Liver (tissue), 9 donors: Measurements from ENCODE around the gene NISCH. TPM values are rescaled to one million over a fixed set of nuclear protein-coding genes. Genes with fewer than 3 reads are reported as not detected.

ENCODE experiments used
- DNase-seq: peaks from one replicate; pipeline ENCODE4 v3.0.0-alpha.2; 2017; ENCODE audit warnings: low spot score
- H3K27ac ChIP-seq, 2 donors: one replicate each; pipeline ENCODE4 v1.7.0; 2013; ENCODE audit warnings: inconsistent platforms in 2 of 2, low read length in 2 of 2, control low read depth in 1 of 2, low read depth in 1 of 2, mild to moderate bottlenecking in 1 of 2
- H3K27me3 ChIP-seq, 4 donors: one replicate each; pipeline versions ENCODE4 v1.6.1 to v1.7.0; 2013; ENCODE audit warnings: low read length in 3 of 4, inconsistent platforms in 1 of 4, mild to moderate bottlenecking in 1 of 4, moderate library complexity in 1 of 4; ENCODE audit not compliant: control insufficient read depth in 4 of 4, insufficient read depth in 4 of 4
- H3K36me3 ChIP-seq, 4 donors: one replicate each; pipeline versions ENCODE4 v1.6.1 to v1.7.0; 2013; ENCODE audit warnings: low read length in 3 of 4, mild to moderate bottlenecking in 3 of 4, low read depth in 1 of 4, moderate library complexity in 1 of 4; ENCODE audit not compliant: control insufficient read depth in 4 of 4, insufficient read depth in 3 of 4
- H3K4me1 ChIP-seq, 4 donors: one replicate each; pipeline versions ENCODE4 v1.6.1 to v1.7.0; 2013; ENCODE audit warnings: low read length in 3 of 4, mild to moderate bottlenecking in 3 of 4, moderate library complexity in 1 of 4; ENCODE audit not compliant: control insufficient read depth in 4 of 4, insufficient read depth in 4 of 4
- H3K4me3 ChIP-seq, 3 donors: one replicate each; pipeline versions ENCODE4 v1.6.1 to v1.7.0; 2013; ENCODE audit warnings: low read length in 3 of 3, control low read depth in 1 of 3, low read depth in 1 of 3, mild to moderate bottlenecking in 1 of 3
- H3K9ac ChIP-seq, 2 donors: one replicate each; pipeline ENCODE4 v1.7.0; 2013; ENCODE audit warnings: low read length in 2 of 2, mild to moderate bottlenecking in 2 of 2, moderate library complexity in 2 of 2, control low read depth in 1 of 2, low read depth in 1 of 2
- H3K9me3 ChIP-seq, 4 donors: one replicate each; pipeline versions ENCODE4 v1.6.1 to v1.7.0; 2013; ENCODE audit warnings: low read length in 3 of 4; ENCODE audit not compliant: control insufficient read depth in 4 of 4
- EGR1 ChIP-seq, 2 donors: IDR thresholded peaks; 2 replicates each; pipeline ENCODE4 v1.6.1; 2016 to 2018; ENCODE audit warnings: antibody characterized with exemption in 2 of 2, low read depth in 2 of 2
- GABPA ChIP-seq, 2 donors: IDR thresholded peaks in 1 of 2; conservative IDR thresholded peaks in 1 of 2; 2 replicates each; pipeline ENCODE4 v1.6.1; 2016; ENCODE audit warnings: antibody characterized with exemption in 2 of 2, mild to moderate bottlenecking in 1 of 2, moderate library complexity in 1 of 2
- HNF4G ChIP-seq: IDR thresholded peaks from 2 replicates; pipeline ENCODE4 v1.6.1; 2016; ENCODE audit warnings: antibody characterized with exemption
- JUND ChIP-seq, 2 donors: IDR thresholded peaks; 2 replicates each; pipeline ENCODE4 v1.6.1; 2016; ENCODE audit warnings: antibody characterized with exemption in 2 of 2
- RAD21 ChIP-seq, 2 donors: IDR thresholded peaks; 2 replicates each; pipeline ENCODE4 v1.6.1; 2016; ENCODE audit warnings: antibody characterized with exemption in 2 of 2, mild to moderate bottlenecking in 2 of 2
- WGBS: extraction: QIAGEN DNeasy Blood & Tissue Kit; methylation state at CpG from one replicate; pipeline ENCODE4 v1.1.7; 2013; 5-methylcytosine and 5-hydroxymethylcytosine counted together
- polyA plus RNA-seq, 2 donors: library from polyadenylated mRNA; stranded (reverse) in 1 of 2; unstranded in 1 of 2; fragments of 200-250 nt in 1 of 2; fragments of >200 nt in 1 of 2; fragmentation: Nextera tagmentation in 1 of 2; extraction: Ambion mirVana in 1 of 2; gene quantifications; one replicate each; pipeline versions ENCODE4 v1.2.1 to v1.2.3, GENCODE V29; 2013 to 2015
- total RNA-seq, 2 donors: library from RNA; depleted of rRNA; stranded (reverse); fragments of >200 nt; gene quantifications; one replicate each; pipeline ENCODE4 v1.2.3, GENCODE V29; 2014
- TF ChIP-seq, protein P1 (sequence below): IDR thresholded peaks from 2 replicates; pipeline ENCODE4 v1.6.1; 2016; ENCODE audit warnings: antibody characterized with exemption, mild to moderate bottlenecking
- TF ChIP-seq, protein P2 (sequence below): IDR thresholded peaks from 2 replicates; pipeline ENCODE4 v1.6.1; 2016; ENCODE audit warnings: antibody characterized with exemption
- TF ChIP-seq, protein P3 (sequence below): IDR thresholded peaks from 2 replicates; pipeline ENCODE4 v1.6.1; 2016; ENCODE audit warnings: antibody characterized with exemption
- TF ChIP-seq, protein P4 (sequence below): IDR thresholded peaks from 2 replicates; pipeline ENCODE4 v1.6.1; 2016; ENCODE audit warnings: antibody characterized with exemption
- TF ChIP-seq, protein P5 (sequence below): fragments of 150-350 bp; IDR thresholded peaks from 2 replicates; pipeline ENCODE4 v1.5.1; 2017; ENCODE audit warnings: improper control_type of control experiment, low read depth, low read length; ENCODE audit not compliant: missing input control
- donor health status: healthy.
- donor health status: healthy.
- donor health status: healthy.
- donor health status: healthy.
- donor health status: healthy.

Gene NISCH
- total and polyA plus RNA-seq, 4 donors, result 10.8 to 39.8 (median 17.6) TPM

DNA sequence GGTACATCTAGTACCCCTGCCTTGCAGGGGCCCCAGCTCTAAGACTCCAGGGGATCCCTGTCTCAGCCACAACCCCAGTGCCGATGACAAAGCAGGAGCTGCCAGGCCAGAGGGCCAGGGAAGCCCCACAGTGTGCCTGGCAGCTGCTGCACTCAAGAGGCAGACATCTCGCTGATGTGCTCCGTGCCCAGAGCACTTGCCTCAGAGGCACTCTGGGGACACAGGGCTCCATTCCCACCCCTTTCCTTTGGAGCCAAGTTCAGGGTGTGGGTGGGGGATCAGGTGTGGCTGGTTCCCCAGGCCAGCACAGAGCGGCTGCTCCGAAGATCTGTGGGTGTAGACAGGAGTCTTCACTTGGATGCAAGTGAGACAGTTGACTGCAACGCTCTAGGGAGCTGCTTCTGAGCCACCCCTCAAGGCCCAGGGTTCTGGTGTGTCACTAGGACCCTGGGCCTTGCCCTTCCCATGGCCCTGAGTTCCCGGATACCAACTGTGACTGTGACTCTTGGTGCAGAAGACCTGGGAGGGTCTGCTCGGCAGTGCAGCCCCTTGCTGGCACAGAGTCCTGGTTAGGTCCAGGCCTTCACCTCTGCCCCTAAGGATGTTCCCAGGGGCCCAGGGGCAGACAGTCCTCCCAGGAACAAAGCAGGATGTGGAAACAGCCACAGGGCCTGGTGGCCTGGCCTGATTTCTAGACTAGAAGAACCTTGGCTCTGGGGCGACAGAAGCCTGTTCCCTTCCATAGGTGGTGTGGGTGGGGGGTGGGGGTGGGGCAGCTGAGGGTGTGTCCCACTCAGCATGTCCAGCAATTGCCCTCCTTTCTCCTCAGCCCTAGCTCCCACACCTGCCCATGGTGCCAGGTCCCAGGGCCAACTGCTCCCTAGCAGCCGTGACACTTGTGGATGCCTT lies 75.8 kb downstream of the NISCH start (continued):
- no peak for TF ChIP-seq EGR1 (IDR thresholded peaks at IDR 0.05; ENCODE audit: low read depth in 2 of 2)
- no peak for TF ChIP-seq GABPA (IDR thresholded peaks at IDR 0.05 in 1 of 2, conservative IDR thresholded peaks at IDR 0.05 in 1 of 2)
- TF ChIP-seq HNF4G, result no peak
- TF ChIP-seq, protein P1, sequence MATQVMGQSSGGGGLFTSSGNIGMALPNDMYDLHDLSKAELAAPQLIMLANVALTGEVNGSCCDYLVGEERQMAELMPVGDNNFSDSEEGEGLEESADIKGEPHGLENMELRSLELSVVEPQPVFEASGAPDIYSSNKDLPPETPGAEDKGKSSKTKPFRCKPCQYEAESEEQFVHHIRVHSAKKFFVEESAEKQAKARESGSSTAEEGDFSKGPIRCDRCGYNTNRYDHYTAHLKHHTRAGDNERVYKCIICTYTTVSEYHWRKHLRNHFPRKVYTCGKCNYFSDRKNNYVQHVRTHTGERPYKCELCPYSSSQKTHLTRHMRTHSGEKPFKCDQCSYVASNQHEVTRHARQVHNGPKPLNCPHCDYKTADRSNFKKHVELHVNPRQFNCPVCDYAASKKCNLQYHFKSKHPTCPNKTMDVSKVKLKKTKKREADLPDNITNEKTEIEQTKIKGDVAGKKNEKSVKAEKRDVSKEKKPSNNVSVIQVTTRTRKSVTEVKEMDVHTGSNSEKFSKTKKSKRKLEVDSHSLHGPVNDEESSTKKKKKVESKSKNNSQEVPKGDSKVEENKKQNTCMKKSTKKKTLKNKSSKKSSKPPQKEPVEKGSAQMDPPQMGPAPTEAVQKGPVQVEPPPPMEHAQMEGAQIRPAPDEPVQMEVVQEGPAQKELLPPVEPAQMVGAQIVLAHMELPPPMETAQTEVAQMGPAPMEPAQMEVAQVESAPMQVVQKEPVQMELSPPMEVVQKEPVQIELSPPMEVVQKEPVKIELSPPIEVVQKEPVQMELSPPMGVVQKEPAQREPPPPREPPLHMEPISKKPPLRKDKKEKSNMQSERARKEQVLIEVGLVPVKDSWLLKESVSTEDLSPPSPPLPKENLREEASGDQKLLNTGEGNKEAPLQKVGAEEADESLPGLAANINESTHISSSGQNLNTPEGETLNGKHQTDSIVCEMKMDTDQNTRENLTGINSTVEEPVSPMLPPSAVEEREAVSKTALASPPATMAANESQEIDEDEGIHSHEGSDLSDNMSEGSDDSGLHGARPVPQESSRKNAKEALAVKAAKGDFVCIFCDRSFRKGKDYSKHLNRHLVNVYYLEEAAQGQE, result no peak
- TF ChIP-seq, protein P2, sequence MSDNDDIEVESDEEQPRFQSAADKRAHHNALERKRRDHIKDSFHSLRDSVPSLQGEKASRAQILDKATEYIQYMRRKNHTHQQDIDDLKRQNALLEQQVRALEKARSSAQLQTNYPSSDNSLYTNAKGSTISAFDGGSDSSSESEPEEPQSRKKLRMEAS, result no peak
- TF ChIP-seq RAD21 (IDR thresholded peaks at IDR 0.05), result no peak

DNA sequence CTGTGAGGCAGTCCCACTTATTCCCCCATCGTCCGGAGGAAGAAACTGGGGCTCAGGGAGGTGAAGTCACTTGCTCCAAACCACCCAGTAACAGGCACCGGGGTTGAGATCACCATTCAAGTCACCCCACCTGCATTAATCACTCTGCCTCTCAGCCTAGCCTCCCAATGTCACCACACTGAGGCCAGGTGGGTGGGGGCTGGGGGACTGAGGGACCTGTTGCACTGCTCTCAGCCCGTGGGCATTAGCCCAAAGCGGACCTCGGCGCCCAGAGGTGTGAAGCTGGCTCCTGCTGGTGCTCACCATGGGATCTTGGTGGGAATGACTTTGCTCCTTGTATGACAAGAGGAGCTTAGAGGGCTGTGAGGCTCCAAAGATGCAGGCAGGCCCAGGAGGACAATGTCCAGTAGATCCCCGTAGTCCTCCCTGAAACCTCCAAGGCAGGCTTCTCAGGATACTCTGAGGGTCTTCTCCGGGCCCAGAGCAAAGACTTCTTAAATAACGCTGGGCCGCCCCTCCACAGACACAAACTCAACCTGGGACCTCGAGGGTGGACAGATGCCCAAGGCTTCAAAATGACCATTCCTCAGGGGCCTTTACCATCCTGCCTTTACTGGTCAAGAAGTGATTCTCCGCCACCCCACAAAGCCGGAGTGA lies 76.6 kb downstream of the NISCH start:
- no peaks in the 10 kb centered on the region for H3K27me3 ChIP-seq
- H3K36me3 ChIP-seq, result no peaks in the 10 kb centered on the region
- H3K9ac ChIP-seq, result no peak overlapping the region
- H3K9me3 ChIP-seq, result no peaks in the 10 kb centered on the region
- no peak for TF ChIP-seq JUND (IDR thresholded peaks at IDR 0.05)
- TF ChIP-seq RAD21 (IDR thresholded peaks at IDR 0.05), result no peak
- TF ChIP-seq, protein P3, sequence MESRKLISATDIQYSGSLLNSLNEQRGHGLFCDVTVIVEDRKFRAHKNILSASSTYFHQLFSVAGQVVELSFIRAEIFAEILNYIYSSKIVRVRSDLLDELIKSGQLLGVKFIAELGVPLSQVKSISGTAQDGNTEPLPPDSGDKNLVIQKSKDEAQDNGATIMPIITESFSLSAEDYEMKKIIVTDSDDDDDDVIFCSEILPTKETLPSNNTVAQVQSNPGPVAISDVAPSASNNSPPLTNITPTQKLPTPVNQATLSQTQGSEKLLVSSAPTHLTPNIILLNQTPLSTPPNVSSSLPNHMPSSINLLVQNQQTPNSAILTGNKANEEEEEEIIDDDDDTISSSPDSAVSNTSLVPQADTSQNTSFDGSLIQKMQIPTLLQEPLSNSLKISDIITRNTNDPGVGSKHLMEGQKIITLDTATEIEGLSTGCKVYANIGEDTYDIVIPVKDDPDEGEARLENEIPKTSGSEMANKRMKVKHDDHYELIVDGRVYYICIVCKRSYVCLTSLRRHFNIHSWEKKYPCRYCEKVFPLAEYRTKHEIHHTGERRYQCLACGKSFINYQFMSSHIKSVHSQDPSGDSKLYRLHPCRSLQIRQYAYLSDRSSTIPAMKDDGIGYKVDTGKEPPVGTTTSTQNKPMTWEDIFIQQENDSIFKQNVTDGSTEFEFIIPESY, result no peak
- TF ChIP-seq, protein P4, sequence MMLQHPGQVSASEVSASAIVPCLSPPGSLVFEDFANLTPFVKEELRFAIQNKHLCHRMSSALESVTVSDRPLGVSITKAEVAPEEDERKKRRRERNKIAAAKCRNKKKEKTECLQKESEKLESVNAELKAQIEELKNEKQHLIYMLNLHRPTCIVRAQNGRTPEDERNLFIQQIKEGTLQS, result no peak
- TF ChIP-seq, protein P5, sequence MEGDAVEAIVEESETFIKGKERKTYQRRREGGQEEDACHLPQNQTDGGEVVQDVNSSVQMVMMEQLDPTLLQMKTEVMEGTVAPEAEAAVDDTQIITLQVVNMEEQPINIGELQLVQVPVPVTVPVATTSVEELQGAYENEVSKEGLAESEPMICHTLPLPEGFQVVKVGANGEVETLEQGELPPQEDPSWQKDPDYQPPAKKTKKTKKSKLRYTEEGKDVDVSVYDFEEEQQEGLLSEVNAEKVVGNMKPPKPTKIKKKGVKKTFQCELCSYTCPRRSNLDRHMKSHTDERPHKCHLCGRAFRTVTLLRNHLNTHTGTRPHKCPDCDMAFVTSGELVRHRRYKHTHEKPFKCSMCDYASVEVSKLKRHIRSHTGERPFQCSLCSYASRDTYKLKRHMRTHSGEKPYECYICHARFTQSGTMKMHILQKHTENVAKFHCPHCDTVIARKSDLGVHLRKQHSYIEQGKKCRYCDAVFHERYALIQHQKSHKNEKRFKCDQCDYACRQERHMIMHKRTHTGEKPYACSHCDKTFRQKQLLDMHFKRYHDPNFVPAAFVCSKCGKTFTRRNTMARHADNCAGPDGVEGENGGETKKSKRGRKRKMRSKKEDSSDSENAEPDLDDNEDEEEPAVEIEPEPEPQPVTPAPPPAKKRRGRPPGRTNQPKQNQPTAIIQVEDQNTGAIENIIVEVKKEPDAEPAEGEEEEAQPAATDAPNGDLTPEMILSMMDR, result no peak
- WGBS, result 94% methylated on average over 14 of the region's 14 CpGs
- H3K27ac ChIP-seq, result no peak overlapping the region
- peaks cover 3 to 9% (median 6%) of the 10 kb centered on the region in 4 donors for H3K4me1 ChIP-seq
- no peak overlapping the region for H3K4me3 ChIP-seq
- DNase-seq, result no peak
